OCI-LY3 (cell line): ENCODE results near the gene CLCN3.
"Not testable (repeated sequence)": the region's sequence is repeated elsewhere in the genome, so short reads cannot be mapped to it uniquely, and the experiment has no call there.

Experiments used
- H2AFZ ChIP-seq: fragments of 200-600, 300-600 bp; shearing (Covaris generic); 2 replicates; pipeline ENCODE4 v1.6.0; 2014; ENCODE audit warnings: antibody characterized with exemption, low read depth, low read length
- H3K27ac ChIP-seq: fragments of 200-600, 300-600 bp; sonication (generic); 2 replicates; pipeline ENCODE4 v1.5.1; 2014; ENCODE audit warnings: mild to moderate bottlenecking, low read length, moderate library complexity, mixed read lengths
- H3K27me3 ChIP-seq: fragments of 200-600, 300-600 bp; sonication (generic); 2 replicates; pipeline ENCODE4 v1.6.1; 2014; ENCODE audit warnings: low read depth, low read length, mixed read lengths
- H3K36me3 ChIP-seq: fragments of 200-600, 300-600 bp; sonication (generic); replicated peaks from 2 replicates; pipeline ENCODE3; 2014; ENCODE audit warnings: low read depth, low read length, mixed read lengths
- H3K4me1 ChIP-seq: fragments of 300-600, 200-600 bp; sonication (generic); 2 replicates; pipeline ENCODE4 v1.6.1; 2014; ENCODE audit warnings: low read length, mixed read lengths
- H3K4me2 ChIP-seq: fragments of 200-600, 300-600 bp; sonication (generic); 2 replicates; pipeline ENCODE4 v1.6.1; 2014; ENCODE audit warnings: low read length, mixed read lengths
- H3K4me3 ChIP-seq: fragments of 300-600, 200-600 bp; sonication (generic); 2 replicates; pipeline ENCODE4 v1.5.1; 2014; ENCODE audit warnings: antibody characterized with exemption, mild to moderate bottlenecking, low read length, moderate library complexity
- H3K79me2 ChIP-seq: fragments of 300-600, 200-600 bp; shearing (Covaris generic); 2 replicates; pipeline ENCODE4 v1.6.1; 2014; ENCODE audit warnings: mild to moderate bottlenecking, low read length, mixed read lengths
- H3K9ac ChIP-seq: fragments of 300-600, 200-600 bp; shearing (Covaris generic); 2 replicates; pipeline ENCODE4 v1.6.0; 2014; ENCODE audit warnings: mild to moderate bottlenecking, low read length, moderate library complexity
- H3K9me3 ChIP-seq: fragments of 200-600, 300-600 bp; shearing (Covaris generic); 2 replicates; pipeline ENCODE4 v1.6.1; 2014; ENCODE audit warnings: low read length, mixed read lengths; ENCODE audit not compliant: insufficient read depth
- H4K20me1 ChIP-seq: fragments of 200-600, 300-600 bp; sonication (generic); 2 replicates; pipeline ENCODE4 v1.6.1; 2016; ENCODE audit warnings: low read length, mixed read lengths; ENCODE audit not compliant: insufficient read depth
- EZH2phosphoT487 ChIP-seq: fragments of 200-600 bp; shearing (Covaris generic); IDR thresholded peaks from 2 replicates; pipeline ENCODE4 v1.6.1; 2018; ENCODE audit warnings: antibody characterized with exemption, mixed run types, low read depth
- TF ChIP-seq, protein P1 (sequence below): fragments of 200-600, 300-600 bp; sonication (generic); IDR thresholded peaks from 2 replicates; pipeline ENCODE4 v1.5.1; 2014; ENCODE audit warnings: antibody characterized with exemption, low read length, low read depth

CLCN3 gene

DNA sequence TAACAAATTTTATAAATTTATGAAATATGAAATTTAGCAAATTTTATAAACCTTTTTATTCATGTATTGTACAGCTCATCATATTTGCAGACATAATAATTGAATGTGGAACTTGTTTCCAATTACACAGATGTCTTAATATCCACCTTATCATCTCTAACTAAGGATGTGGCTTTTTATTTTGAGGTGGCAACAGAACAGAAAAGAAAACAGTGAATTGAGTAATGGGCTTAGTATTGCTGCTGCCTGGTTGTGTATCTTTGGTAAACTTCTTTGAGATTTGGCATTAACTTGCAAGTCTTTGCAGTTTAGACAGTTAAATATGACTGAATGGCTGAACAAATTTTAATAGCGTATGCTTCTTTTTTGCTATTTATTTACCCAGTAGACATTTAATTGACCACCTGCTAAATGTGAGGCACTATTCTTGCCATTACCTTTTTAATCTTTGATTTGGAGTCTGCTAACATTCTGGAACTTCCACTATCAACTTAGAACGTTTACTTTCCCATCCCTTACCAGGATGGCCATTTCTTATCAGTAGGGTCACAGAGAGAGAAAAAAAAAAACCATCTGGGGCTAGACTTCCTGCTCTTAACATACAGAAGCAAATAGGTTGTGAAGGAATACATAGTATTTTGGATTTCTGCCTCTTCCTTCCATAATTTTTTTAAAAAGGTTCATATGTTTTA, 44.8 kb downstream of the CLCN3 start:
- Histone ChIP-seq H3K4me3 (no peak overlapping the region), H2AFZ (no peak overlapping the region), H3K4me2 (no peak overlapping the region), H3K36me3 (peaks cover 5% of the 10 kb centered on the region), H3K27ac (no peak overlapping the region), H4K20me1 (no peaks in the 10 kb centered on the region), H3K9me3 (no peaks in the 10 kb centered on the region), H3K27me3 (no peaks in the 10 kb centered on the region), H3K9ac (no peak overlapping the region), H3K4me1 (peaks cover 4% of the 10 kb centered on the region), H3K79me2 (peaks cover 3% of the 10 kb centered on the region; the same call in 1 of the 2 replicates)
- TF ChIP-seq EZH2phosphoT487 = no peak
- TF ChIP-seq, protein P1, sequence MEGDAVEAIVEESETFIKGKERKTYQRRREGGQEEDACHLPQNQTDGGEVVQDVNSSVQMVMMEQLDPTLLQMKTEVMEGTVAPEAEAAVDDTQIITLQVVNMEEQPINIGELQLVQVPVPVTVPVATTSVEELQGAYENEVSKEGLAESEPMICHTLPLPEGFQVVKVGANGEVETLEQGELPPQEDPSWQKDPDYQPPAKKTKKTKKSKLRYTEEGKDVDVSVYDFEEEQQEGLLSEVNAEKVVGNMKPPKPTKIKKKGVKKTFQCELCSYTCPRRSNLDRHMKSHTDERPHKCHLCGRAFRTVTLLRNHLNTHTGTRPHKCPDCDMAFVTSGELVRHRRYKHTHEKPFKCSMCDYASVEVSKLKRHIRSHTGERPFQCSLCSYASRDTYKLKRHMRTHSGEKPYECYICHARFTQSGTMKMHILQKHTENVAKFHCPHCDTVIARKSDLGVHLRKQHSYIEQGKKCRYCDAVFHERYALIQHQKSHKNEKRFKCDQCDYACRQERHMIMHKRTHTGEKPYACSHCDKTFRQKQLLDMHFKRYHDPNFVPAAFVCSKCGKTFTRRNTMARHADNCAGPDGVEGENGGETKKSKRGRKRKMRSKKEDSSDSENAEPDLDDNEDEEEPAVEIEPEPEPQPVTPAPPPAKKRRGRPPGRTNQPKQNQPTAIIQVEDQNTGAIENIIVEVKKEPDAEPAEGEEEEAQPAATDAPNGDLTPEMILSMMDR = no peak

DNA sequence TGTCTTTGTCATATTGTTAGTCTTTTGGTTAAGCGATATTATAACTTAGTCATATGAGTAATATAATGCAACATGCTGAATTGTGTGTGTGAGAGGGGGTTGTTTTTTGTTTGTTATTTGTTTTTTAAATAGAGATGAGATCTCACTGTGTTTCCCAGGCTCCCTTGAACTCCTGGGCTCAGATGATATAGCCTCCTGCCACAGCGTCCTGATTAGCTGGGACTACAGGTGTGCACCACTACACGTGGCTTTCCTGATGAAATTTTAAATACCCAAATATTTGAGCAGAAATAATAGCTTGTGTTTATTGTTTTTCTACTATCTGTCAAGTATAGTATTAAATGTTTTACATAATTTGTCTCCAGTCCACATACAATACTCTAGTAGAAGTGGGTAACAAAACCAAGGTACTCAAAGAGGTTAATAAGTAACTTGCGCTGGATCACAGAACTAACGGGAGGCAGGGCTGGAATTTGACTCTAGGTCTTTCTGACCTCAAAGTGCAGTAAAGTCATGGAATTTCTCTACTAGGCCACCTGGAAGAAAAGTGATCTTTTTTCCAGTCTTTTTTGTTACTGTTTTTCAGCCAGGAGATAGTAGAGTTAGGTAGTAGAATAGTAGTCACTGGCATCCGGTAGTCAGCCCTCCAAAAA, 47.8 kb downstream of the CLCN3 start:
- H3K4me2 ChIP-seq = no peak overlapping the region
- H3K79me2 ChIP-seq = peaks cover 3% of the 10 kb centered on the region; the same call in 1 of the 2 replicates
- H3K4me1 ChIP-seq = no peaks in the 10 kb centered on the region
- no peak overlapping the region for H3K4me3 ChIP-seq
- H3K27ac ChIP-seq = no peak overlapping the region
- no peaks in the 10 kb centered on the region for H4K20me1 ChIP-seq
- TF ChIP-seq, protein P1 = no peak
- TF ChIP-seq EZH2phosphoT487 = no peak
- H3K9me3 ChIP-seq = no peaks in the 10 kb centered on the region
- H3K27me3 ChIP-seq = no peaks in the 10 kb centered on the region
- H3K36me3 ChIP-seq = peaks cover 7% of the 10 kb centered on the region
- H2AFZ ChIP-seq = no peak overlapping the region
- no peak overlapping the region for H3K9ac ChIP-seq

DNA sequence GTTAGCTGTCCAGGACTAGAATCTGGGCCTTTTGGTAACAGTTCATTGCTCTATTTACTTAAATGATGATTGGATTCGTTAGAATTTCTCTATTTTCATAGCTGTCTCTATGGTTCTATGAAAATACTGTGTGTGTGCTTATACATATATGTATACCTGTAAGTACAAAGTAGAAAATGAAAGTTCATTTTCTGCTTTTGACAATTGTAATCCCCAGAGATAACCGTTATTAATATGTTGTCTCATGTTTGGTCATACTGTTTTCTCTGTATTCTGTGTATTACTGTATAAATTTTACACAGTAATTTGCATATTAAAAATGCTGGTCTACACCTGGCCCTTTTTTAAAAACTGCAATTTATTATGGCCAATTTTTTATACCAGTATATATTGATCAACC, 55.4 kb downstream of the CLCN3 start:
- Histone ChIP-seq H3K9ac (no peak overlapping the region), H3K27ac (no peak overlapping the region), H3K27me3 (no peaks in the 10 kb centered on the region), H3K4me2 (no peak overlapping the region), H3K36me3 (peaks cover 2% of the 10 kb centered on the region), H3K4me3 (no peak overlapping the region), H3K79me2 (no peaks in the 10 kb centered on the region), H4K20me1 (no peaks in the 10 kb centered on the region), H3K9me3 (no peaks in the 10 kb centered on the region), H2AFZ (no peak overlapping the region), H3K4me1 (no peaks in the 10 kb centered on the region)
- TF ChIP-seq EZH2phosphoT487 = no peak
- TF ChIP-seq, protein P1 = no peak

DNA sequence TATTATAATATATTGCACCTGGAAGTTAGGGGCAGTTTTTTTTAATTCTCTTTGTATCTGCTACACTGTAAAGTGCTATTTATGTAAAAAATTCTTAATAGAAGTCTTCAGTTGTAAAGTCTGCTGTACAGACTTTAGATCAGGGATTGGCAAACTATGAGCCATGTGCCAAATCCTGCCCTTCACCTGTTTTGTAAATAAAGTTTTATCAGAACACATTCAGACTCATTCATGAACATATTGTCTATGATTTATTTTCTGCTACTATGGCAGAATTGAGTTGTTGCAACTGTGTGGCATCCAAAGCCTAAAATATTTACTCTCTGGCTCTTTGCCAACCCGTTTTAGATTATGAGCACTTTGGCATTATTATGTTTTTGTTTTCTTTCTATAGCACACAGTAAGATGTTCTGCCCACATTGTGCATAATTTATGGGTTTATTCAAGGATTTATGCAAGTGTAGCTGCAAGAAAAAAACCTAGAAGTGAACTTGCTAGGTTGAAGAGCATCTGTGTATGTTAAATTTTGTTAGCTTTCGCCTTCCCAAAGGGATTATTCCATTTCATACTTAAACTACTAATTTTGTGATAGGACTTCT, 56.9 kb downstream of the CLCN3 start:
- Histone ChIP-seq H4K20me1 (no peaks in the 10 kb centered on the region), H3K27me3 (no peaks in the 10 kb centered on the region), H3K4me3 (no peak overlapping the region), H2AFZ (no peak overlapping the region), H3K4me2 (no peak overlapping the region), H3K4me1 (no peaks in the 10 kb centered on the region), H3K27ac (no peak overlapping the region), H3K9me3 (no peaks in the 10 kb centered on the region), H3K9ac (no peak overlapping the region), H3K79me2 (no peaks in the 10 kb centered on the region), H3K36me3 (peaks cover 3% of the 10 kb centered on the region)
- TF ChIP-seq, protein P1 = no peak
- TF ChIP-seq EZH2phosphoT487 = no peak

DNA sequence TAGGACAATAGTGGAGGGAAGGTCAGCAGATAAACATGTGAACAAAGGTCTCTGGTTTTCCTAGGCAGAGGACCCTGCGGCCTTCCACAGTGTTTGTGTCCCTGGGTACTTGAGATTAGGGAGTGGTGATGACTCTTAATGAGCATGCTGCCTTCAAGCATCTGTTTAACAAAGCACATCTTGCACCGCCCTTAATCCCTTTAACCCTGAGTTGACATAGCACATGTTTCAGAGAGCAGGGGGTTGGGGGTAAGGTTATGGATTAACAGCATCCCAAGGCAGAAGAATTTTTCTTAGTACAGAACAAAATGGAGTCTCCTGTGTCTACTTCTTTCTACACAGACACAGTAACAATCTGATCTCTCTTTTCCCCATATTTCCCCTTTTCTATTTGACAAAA, 58.1 kb downstream of the CLCN3 start:
- not testable (repeated sequence) for H3K4me2 ChIP-seq, H4K20me1 ChIP-seq, H3K4me1 ChIP-seq, H3K9ac ChIP-seq, H3K36me3 ChIP-seq, H3K27ac ChIP-seq, H3K27me3 ChIP-seq, H2AFZ ChIP-seq, H3K9me3 ChIP-seq, H3K4me3 ChIP-seq, H3K79me2 ChIP-seq
